HG03520 (cell line): Measurements from ENCODE around the gene NTRK2.

Source experiments
- ATAC-seq: cut with Tn5 transposase; IDR thresholded peaks from one replicate; pipeline ENCODE4 v1.9.1; 2021; ENCODE audit warnings: mild to moderate bottlenecking, moderate library complexity; ENCODE audit not compliant: unreplicated experiment

Gene NTRK2

DNA sequence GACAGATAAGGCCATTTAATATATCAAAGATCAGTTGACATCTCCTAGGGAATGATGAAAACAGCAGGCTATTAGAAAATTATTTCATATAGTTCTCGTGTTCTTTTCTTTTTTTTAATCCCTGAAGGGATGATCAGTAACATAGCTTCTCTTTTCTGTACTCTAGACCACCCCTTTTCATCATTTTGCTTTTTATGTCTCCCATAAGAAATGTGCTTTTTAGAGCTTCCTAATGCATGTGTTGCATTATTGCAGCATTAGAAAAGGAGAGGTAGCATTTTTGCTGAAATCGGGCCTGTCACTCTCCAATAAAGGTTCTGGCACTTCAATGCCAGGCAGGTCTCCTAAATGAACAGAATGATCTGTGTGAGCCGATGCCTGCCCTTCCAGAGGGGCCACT lies 143.3 kb downstream of the NTRK2 start:
- ATAC-seq: no peak

GRCh38 chr9:84815554-84815953 lies 146.0 kb downstream of the NTRK2 start:
- ATAC-seq: no peak

DNA sequence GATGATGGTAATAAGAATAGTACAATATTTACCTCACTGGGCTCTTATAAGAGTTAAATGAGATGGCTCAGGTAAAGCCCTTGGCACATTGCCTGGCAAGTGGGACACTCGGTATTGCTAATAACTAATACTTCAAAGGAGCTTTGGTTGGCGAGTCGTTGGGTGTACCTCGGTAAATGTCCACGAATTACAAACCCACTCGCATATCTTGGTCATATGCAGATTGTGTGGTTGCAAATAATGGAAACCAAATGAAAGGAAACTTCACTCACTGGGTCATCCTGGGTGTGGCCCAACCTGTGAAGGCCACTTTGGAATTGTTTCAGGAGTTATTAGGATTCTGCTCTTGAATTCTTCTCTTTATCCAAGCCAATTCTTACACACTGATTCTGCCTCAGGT lies 147.5 kb downstream of the NTRK2 start:
- ATAC-seq: no peak

DNA sequence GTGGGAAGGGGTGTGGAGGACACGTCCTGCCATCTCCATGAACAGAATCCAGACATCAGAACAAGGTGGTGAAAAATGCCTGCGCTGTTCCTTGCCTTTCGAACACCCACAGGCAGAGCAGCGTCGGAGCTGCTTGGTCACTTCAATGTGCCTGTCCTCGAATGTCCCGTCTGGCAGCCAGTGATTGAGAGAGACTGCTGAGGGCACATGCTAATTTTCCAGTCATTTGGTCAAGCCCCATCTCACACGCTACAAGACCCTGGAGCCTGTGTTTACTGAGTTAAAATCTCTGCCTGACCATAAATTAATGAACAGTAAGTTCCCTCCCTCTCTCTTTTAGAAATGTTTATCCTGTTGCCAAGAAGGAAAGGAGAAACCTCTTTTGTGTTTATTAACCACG lies 149.3 kb downstream of the NTRK2 start:
- no peak for ATAC-seq

GRCh38 chr9:84819491-84819991 lies 150.0 kb downstream of the NTRK2 start:
- no peak for ATAC-seq

- no peak for ATAC-seq
Observed at GRCh38 chr9:84821431-84821830, 151.9 kb downstream of the NTRK2 start.

DNA sequence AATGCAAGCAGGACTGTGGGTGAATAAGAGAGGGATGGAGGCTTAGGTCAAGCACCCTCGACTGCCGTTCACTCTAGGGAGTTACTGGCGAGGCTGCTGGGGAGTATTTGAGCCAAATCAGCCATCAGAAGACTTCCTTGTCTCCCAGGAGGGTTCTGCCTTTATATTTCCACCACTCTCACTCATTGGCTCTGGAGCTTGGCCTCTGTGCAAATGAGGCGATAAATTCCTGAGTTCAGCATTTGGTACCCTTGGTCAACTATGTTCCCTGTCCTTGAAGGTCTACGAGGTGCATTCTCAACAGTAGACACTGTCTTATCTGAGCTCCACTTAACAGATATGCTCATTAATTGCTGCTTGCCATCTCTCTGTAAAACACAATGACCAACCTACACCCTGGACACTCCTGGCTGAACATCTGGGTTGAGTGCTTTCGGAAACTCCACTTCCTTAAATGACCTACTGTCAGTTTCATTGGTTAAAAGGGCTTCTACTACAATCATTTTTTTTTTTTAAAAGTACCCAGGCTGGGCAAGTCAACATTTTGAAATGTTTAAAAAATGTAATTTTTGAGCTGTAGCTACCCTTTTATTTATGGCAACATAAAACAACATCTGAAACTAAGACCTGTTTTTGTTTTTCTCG lies 153.2 kb downstream of the NTRK2 start:
- ATAC-seq: peak; percentile 71

DNA sequence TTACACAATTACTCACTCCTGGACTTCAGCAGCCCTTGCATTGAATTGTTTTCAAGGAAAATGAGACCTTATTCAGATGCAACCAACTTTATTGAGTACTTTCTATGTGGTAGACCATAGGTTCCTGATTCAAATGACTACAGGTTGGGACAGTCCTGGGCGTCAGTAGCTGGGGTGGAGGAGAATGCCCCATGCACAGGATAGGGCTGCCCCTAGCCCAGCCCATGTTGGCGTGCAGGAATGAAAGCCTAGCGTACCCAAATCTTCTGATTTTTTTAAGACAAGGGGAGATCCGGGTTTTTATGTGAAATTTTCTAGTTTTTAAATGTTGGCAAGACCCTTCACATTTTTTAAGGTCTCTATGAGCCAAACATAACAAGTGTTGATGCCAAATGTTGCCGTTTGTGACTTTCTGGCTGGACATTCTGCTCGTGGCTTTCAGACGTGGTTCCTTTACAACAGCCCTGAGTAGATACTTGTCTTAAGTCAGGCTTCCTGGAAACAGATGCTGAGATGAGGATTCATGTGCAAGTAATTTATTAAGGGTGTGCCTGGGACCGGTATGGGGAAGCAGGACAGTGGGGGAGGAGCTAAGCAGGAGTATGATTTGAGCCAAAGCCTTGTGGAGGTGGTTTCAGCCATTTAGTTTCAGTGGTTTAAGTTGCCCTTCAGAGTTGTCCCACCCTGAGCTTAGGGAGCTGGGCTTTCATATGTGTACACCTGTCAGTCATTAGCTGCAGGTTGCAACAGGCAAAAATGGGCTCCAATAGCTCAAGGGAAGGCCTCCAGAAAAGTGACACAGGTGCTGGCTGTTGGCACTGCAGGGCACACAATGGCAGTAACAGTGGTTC lies 154.1 kb downstream of the NTRK2 start:
- ATAC-seq: peak; percentile 49

- ATAC-seq: no peak
Observed at GRCh38 chr9:84827216-84827765, 157.8 kb downstream of the NTRK2 start.

DNA sequence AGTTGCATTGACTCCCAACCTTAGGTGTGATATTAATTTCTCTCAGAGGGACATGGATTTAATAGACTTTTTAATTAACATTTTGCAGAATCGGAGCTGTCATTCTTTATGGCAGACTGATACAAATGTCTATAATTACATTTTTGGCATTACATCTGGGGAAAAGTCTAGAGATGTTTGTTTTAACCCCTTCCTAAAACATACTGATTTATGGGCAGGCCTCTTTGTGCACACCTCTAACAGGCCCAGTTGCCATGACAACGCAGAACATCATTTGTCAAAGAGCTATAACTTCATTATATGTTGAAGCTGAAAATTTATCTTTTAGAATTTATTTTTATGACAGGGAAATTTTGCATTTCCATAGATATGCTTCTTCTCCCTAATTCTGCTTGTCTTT lies 158.5 kb downstream of the NTRK2 start:
- ATAC-seq: no peak

DNA sequence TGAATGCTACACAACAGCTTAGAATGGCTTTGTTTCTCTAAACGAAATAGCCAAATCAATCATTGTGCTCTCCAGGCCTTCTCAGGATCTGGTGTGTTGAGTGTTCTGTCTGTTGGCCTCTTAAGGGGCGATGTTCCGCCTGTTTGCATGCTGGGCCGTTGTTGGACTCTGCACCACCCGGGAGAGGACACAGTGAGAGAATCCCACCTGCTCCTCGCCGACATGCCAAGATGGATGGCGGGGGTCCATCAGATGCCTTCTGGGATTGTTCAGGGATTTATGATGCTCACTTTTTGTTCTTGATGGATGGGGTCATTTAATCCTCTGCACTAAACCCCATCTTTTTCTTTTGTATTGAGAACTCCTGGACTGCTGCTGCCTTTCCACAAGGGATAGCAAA lies 159.9 kb downstream of the NTRK2 start:
- no peak for ATAC-seq

- no peak for ATAC-seq
Observed at GRCh38 chr9:84829997-84830696, 160.6 kb downstream of the NTRK2 start.

DNA sequence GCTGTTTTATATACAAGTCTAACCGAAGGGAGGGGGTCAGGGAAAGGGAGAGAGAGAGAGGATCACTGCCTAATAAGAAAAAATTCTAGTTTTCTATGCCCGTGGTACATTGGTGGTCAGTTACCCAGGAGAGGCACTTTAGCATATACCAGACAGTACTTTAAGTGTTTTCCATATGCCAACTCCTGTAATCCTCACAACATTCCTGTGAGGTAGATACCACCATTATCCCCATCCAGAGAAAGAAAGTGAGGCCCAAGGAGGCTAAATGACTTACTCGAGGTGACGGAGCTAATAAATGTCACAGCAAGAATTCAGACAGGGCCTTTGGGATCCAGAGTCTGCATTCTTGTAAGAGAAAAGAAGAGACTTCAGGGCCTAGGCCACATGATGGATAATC lies 161.8 kb downstream of the NTRK2 start:
- ATAC-seq: no peak

DNA sequence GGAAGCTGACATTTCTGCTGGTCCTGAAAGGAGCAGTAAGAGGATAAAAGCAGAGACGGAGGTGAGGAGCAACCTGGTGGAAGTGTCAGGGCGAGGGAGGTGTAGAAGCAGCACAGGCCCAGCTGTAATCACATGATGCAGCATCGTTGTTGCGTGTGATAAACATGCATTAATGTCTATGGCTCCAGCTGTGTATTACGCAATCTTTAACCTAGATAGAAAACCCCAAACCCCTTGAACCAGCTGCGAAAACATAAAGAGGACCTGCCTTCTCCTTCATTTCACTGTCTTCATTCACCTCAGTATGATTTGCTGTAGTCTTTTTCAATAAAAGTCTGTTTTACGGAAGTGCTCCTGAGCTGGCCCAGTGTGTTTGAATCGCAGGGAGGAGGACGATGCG lies 162.9 kb downstream of the NTRK2 start:
- no peak for ATAC-seq

GRCh38 chr9:84834426-84834825 lies 164.9 kb downstream of the NTRK2 start:
- no peak for ATAC-seq

GRCh38 chr9:84835745-84836144 lies 166.2 kb downstream of the NTRK2 start:
- ATAC-seq: no peak

DNA sequence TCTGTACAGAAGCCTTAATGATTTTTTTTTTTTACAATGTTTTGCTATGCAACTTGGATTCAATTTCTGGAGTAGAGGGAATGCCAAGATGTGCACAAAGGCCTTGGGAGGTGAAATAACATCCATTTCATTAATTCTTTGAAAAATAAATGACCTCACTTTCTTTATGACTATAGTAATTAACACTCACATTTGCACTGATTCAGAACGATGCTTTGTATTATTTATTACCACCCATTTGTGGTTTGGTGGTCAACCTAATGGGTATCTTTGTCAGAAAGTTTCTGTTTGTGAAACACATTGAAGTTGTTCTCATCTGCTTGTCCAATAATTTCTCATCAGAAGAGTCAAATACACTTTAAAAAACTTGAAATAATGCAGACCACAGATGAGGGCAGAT lies 169.3 kb downstream of the NTRK2 start:
- no peak for ATAC-seq

DNA sequence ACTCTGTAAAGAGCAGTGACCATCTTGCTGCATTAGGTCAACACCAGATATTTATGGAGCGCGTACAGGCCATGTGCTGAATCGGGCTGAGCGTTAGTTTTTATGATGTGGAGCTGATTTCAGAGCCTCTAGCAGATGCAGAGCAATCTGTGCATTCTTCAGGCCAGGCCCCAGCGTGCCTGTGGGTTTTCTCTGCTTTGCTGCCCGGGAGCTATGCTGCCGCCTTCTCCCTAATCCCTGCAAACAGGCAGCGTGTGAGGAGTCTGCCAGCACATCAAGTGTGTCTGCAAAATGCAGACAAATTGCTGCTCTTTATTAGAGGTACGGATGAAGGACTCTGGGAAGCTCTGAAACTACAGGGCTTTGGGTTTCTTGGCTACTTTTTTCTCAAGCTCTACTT lies 170.0 kb downstream of the NTRK2 start:
- ATAC-seq: no peak

GRCh38 chr9:84841931-84842330 lies 172.4 kb downstream of the NTRK2 start:
- no peak for ATAC-seq

DNA sequence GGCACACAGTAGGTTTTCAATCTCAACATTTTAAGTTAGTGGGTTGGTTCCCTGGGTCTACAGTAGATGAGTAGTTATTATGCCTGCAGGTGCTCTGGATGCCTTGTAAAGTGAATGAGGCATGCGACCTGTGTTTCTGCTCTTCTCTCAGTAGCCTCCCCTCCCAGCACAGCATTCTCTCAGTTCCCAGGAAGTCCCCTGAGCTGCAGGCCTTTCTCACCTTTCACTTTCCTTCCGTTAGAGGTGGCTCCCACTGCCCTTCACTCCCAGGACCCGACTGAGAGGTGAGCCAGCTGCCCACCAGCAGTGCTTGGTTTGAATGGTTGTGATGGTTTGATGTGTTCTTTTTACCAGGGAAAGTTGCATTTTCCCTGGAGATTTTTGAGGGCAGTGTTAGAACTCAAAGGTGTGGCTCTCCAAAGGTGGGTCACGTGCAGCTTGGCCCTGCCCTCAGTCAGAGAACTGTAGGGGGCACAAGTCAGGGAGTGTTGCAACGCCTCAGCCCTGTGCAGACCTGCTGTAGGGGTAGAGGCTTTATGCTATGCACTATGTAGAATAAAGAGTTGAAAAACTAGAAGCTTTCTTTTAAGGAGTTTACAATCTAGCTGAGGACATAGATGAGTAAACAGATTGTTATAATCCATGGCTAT lies 173.8 kb downstream of the NTRK2 start:
- ATAC-seq: no peak
